ENCODE data around the gene GLB1L. TPM values are rescaled to one million over a fixed set of nuclear protein-coding genes. Genes with fewer than 3 reads are reported as not detected.

The GLB1L gene
- total RNA-seq, 1 donor from 2014 or later = 7.2 TPM

- peaks cover 2% of the 10 kb centered on the region for H3K36me3 Mint-ChIP-seq
- peak overlapping the region; percentile 95 for H3K4me2 ChIP-seq
Measured at GRCh38 chr2:219246559-219246958, 1.3 kb upstream of the GLB1L start.

DNA sequence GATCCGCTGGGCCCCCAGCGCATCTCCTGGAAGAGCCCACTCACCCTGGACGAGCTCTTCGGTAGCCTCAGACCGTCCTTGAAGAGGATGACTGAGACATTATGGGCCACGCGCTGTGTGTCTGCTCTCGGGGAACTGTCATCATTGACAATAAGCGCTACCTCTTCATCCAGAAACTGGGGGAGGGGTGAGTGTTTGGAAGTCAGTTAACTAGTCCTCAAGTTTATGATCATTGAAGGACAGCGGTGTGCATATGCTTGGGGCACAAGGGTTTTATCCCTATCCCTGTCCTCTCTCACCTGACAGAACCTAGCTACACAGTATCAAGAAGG, 621 bp upstream of the GLB1L start:
- H3K27ac ChIP-seq = peak overlapping the region; percentile 93

More at GRCh38 chr2:219246559-219246958, 1.3 kb upstream of the GLB1L start:
- Histone ChIP-seq H3K4me1 (no peaks in the 10 kb centered on the region), H3K36me3 (no peaks in the 10 kb centered on the region), H3K9me3 (ENCODE audit: low read depth) (no peaks in the 10 kb centered on the region), H4K20me1 (ENCODE audit: low read depth) (no peaks in the 10 kb centered on the region), H3K4me3 (no peak overlapping the region), H3K27ac (no peak overlapping the region), H3K79me2 (ENCODE audit: low read depth) (peaks cover 11% of the 10 kb centered on the region), H2AFZ (replicated peaks) (no peak overlapping the region), H3F3A (ENCODE audit: low read depth) (peaks cover 12% of the 10 kb centered on the region), H3K9ac (no peak overlapping the region), H3K27me3 (peaks cover 7% of the 10 kb centered on the region)
- peaks cover 11% of the 10 kb centered on the region for H3K27me3 Mint-ChIP-seq (ENCODE audit: insufficient read depth, low read depth)
- H3K9me3 Mint-ChIP-seq = no peaks in the 10 kb centered on the region
- DNase-seq (ENCODE audit: low spot score) = no peak
- TF ChIP-seq EZH2phosphoT487 (IDR thresholded peaks at IDR 0.05) (no peak), EZH2 (IDR thresholded peaks at IDR 0.05) (no peak), CTCF (IDR thresholded peaks at IDR 0.05) (no peak)
- peak overlapping the region; percentile 96 for H3K4me3 Mint-ChIP-seq
- no peak overlapping the region for H3K27ac Mint-ChIP-seq
- H3K4me1 Mint-ChIP-seq = peaks cover 15% of the 10 kb centered on the region

GRCh38 chr2:219244789-219245147, 476 bp downstream of the GLB1L start:
- H3K27me3 ChIP-seq = no peaks in the 10 kb centered on the region
- Mint-ChIP-seq H3K4me1 (peaks cover 15% of the 10 kb centered on the region), H3K27me3 (ENCODE audit: insufficient read depth, low read depth) (no peaks in the 10 kb centered on the region), H3K36me3 (peaks cover 2% of the 10 kb centered on the region), H3K4me3 (peak overlapping the region; percentile 96), H3K27ac (no peak overlapping the region), H3K9me3 (no peaks in the 10 kb centered on the region)
- peaks cover 12% of the 10 kb centered on the region for H3F3A ChIP-seq (ENCODE audit: low read depth)
- peaks cover 11% of the 10 kb centered on the region for H3K79me2 ChIP-seq (ENCODE audit: low read depth)
- no peaks in the 10 kb centered on the region for H3K4me1 ChIP-seq
- H3K9ac ChIP-seq = peak overlapping the region; percentile 100
- H3K27ac ChIP-seq = peak overlapping the region; percentile 93
- peak overlapping the region; percentile 95 for H3K4me2 ChIP-seq
- TF ChIP-seq EZH2 (IDR thresholded peaks at IDR 0.05) (no peak), EZH2phosphoT487 (IDR thresholded peaks at IDR 0.05) (no peak), CTCF (IDR thresholded peaks at IDR 0.05) (no peak)
- H2AFZ ChIP-seq (replicated peaks) = peak overlapping the region; percentile 87
- no peaks in the 10 kb centered on the region for H4K20me1 ChIP-seq (ENCODE audit: low read depth)
- DNase-seq (ENCODE audit: low spot score) = no peak
- H3K4me3 ChIP-seq = peak overlapping the region; percentile 80
- no peaks in the 10 kb centered on the region for H3K9me3 ChIP-seq (ENCODE audit: low read depth)
- H3K36me3 ChIP-seq = no peaks in the 10 kb centered on the region

More for the DNA sequence above, 621 bp upstream of the GLB1L start:
- Mint-ChIP-seq H3K36me3 (peaks cover 2% of the 10 kb centered on the region), H3K27ac (peak overlapping the region; percentile 91), H3K27me3 (ENCODE audit: insufficient read depth, low read depth) (peaks cover 4% of the 10 kb centered on the region), H3K4me1 (peaks cover 15% of the 10 kb centered on the region), H3K9me3 (no peaks in the 10 kb centered on the region), H3K4me3 (peak overlapping the region; percentile 96)
- Histone ChIP-seq H3K9ac (peak overlapping the region; percentile 100), H3K4me3 (peak overlapping the region; percentile 80), H3K9me3 (ENCODE audit: low read depth) (no peaks in the 10 kb centered on the region), H3K4me2 (peak overlapping the region; percentile 95), H2AFZ (replicated peaks) (peak overlapping the region; percentile 87), H3K79me2 (ENCODE audit: low read depth) (peaks cover 11% of the 10 kb centered on the region), H3K27me3 (peaks cover under 1% of the 10 kb centered on the region), H3K36me3 (no peaks in the 10 kb centered on the region), H3K4me1 (no peaks in the 10 kb centered on the region), H4K20me1 (ENCODE audit: low read depth) (no peaks in the 10 kb centered on the region), H3F3A (ENCODE audit: low read depth) (peaks cover 12% of the 10 kb centered on the region)
- TF ChIP-seq EZH2phosphoT487 (IDR thresholded peaks at IDR 0.05) (no peak), CTCF (IDR thresholded peaks at IDR 0.05) (no peak), EZH2 (IDR thresholded peaks at IDR 0.05) (no peak)
- no peak for DNase-seq (ENCODE audit: low spot score)
